Astrocyte of the cerebellum (primary cell): ENCODE data around the gene CDH16.

ENCODE experiments used
- DNase-seq: peaks from one replicate; pipeline ENCODE4 v3.0.0-alpha.2; 2011; ENCODE audit warnings: low read depth
- H3K4me3 ChIP-seq: 2 replicates; pipeline ENCODE4 v1.5.1; 2011; ENCODE audit warnings: mild to moderate bottlenecking, low read depth, low read length, moderate library complexity
- CTCF ChIP-seq: IDR thresholded peaks from 2 replicates; pipeline ENCODE4 v1.5.1; 2012; ENCODE audit warnings: low read length, low read depth, moderate library complexity, mild to moderate bottlenecking; ENCODE audit errors: missing control alignments
- in situ Hi-C: cut with HindIII; loops from 2 replicates; pipeline ENCODE4 v1.10.0; 2017; ENCODE audit warnings: low sequenced_read_pairs

Gene CDH16

GRCh38 chr16:66918803-66919568 is at the start of gene CDH16:
TSS of gene CDH16 (minus strand) at chr16:66918885. CDS start at chr16:66918065, 820 bp downstream.
- TF ChIP-seq CTCF, result no peak
- no peak within 1 kb of the TSS for H3K4me3 ChIP-seq
- DNase-seq, result no peak
- in situ Hi-C loops, result no loop called here

- in situ Hi-C loops, result no loop called here
- TF ChIP-seq CTCF, result no peak
- H3K4me3 ChIP-seq, result no peak overlapping the region
- DNase-seq, result no peak
Measured at GRCh38 chr16:66964049-66964448, 45.4 kb upstream of the CDH16 start.

- in situ Hi-C loops, result no loop called here
- TF ChIP-seq CTCF, result no peak
- DNase-seq, result no peak
- no peak overlapping the region for H3K4me3 ChIP-seq
Measured at GRCh38 chr16:66961914-66962313, 43.2 kb upstream of the CDH16 start.

GRCh38 chr16:66961065-66961744 is 42.5 kb upstream of the CDH16 start, which contains the start of gene CES3:
TSS of gene CES3 (plus strand) at chr16:66961266. CDS start at chr16:66961308, 42 bp downstream.
- peak; percentile 32 for DNase-seq
- peak; percentile 82 for TF ChIP-seq CTCF
- no peak within 1 kb of the TSS for H3K4me3 ChIP-seq
- in situ Hi-C loops, result no loop called here

GRCh38 chr16:66960270-66960669 is 41.6 kb upstream of the CDH16 start:
- DNase-seq, result no peak
- no peak for TF ChIP-seq CTCF
- in situ Hi-C loops, result no loop called here
- no peak overlapping the region for H3K4me3 ChIP-seq

GRCh38 chr16:66959704-66960161 is 41.0 kb upstream of the CDH16 start:
- in situ Hi-C loops, result no loop called here
- TF ChIP-seq CTCF, result no peak
- no peak for DNase-seq

More at GRCh38 chr16:66959704-66960161, 41.0 kb upstream of the CDH16 start:
- H3K4me3 ChIP-seq, result no peak overlapping the region
